HEK293T (cell line): Measurements from ENCODE around the gene CAMSAP1.

Source experiments
- CTCF ChIA-PET: fragments of 350-600 bp; formaldehyde crosslinking; extraction: SDS; loops from one replicate; lab custom pipeline; 2021; ENCODE audit warnings: antibody characterized with exemption, inconsistent platforms; lab: Yijun Ruan, JAX
- POLR2A ChIA-PET: fragments of 350-600 bp; formaldehyde crosslinking; extraction: SDS; loops from one replicate; lab custom pipeline; 2020; ENCODE audit warnings: antibody characterized with exemption, inconsistent platforms; lab: Yijun Ruan, JAX
- DNase-seq: peaks from one replicate; pipeline ENCODE4 v3.0.0; 2012; ENCODE audit warnings: mixed read lengths; ENCODE audit errors: extremely low spot score
- ARNT ChIP-seq: fragments of 450-650 bp; IDR thresholded peaks from 2 replicates; pipeline ENCODE4 v1.6.1; 2017; ENCODE audit warnings: mild to moderate bottlenecking
- BHLHE40 ChIP-seq: fragments of 450-650 bp; IDR thresholded peaks from 2 replicates; pipeline ENCODE4 v1.6.1; 2016; ENCODE audit warnings: mild to moderate bottlenecking, moderate library complexity, borderline replicate concordance
- CTBP1 ChIP-seq: fragments of 450-650 bp; IDR thresholded peaks from 2 replicates; pipeline ENCODE4 v1.6.1; 2016; ENCODE audit warnings: borderline replicate concordance
- ELF4 ChIP-seq: fragments of 450-650 bp; IDR thresholded peaks from 2 replicates; pipeline ENCODE4 v1.6.1; 2017; ENCODE audit warnings: antibody characterized with exemption
- FOXA1 ChIP-seq: fragments of 450-650 bp; IDR thresholded peaks from 2 replicates; pipeline ENCODE4 v1.6.1; 2016; ENCODE audit warnings: mild to moderate bottlenecking
- FOXK2 ChIP-seq: fragments of 450-650 bp; IDR thresholded peaks from 2 replicates; pipeline ENCODE4 v1.6.1; 2016; ENCODE audit warnings: mild to moderate bottlenecking
- FOXM1 ChIP-seq: fragments of 450-650 bp; IDR thresholded peaks from 2 replicates; pipeline ENCODE4 v1.6.1; 2017; ENCODE audit warnings: mild to moderate bottlenecking, borderline replicate concordance
- HDGF ChIP-seq: fragments of 450-650 bp; IDR thresholded peaks from 2 replicates; pipeline ENCODE4 v1.6.1; 2017; ENCODE audit warnings: antibody characterized with exemption, borderline replicate concordance
- L3MBTL2 ChIP-seq: fragments of 450-650 bp; conservative IDR thresholded peaks from 2 replicates; pipeline ENCODE4 v1.6.1; 2016; ENCODE audit warnings: mild to moderate bottlenecking
- LEF1 ChIP-seq: fragments of 450-650 bp; IDR thresholded peaks from 2 replicates; pipeline ENCODE4 v1.6.1; 2017; ENCODE audit warnings: mild to moderate bottlenecking, borderline replicate concordance
- NFRKB ChIP-seq: fragments of 450-650 bp; IDR thresholded peaks from 2 replicates; pipeline ENCODE4 v1.6.1; 2016; ENCODE audit warnings: mild to moderate bottlenecking, moderate library complexity
- SP1 ChIP-seq: fragments of 450-650 bp; IDR thresholded peaks from 2 replicates; pipeline ENCODE4 v1.6.1; 2017
- SUZ12 ChIP-seq: fragments of 450-650 bp; IDR thresholded peaks from 2 replicates; pipeline ENCODE4 v1.6.1; 2016; ENCODE audit warnings: mild to moderate bottlenecking
- TARDBP ChIP-seq: fragments of 450-650 bp; IDR thresholded peaks from 2 replicates; pipeline ENCODE4 v1.6.1; 2016
- ZNF384 ChIP-seq: fragments of 450-650 bp; IDR thresholded peaks from 2 replicates; pipeline ENCODE4 v1.6.1; 2016
- TF ChIP-seq, protein P1 (sequence below): fragments of 450-650 bp; IDR thresholded peaks from 2 replicates; pipeline ENCODE4 v1.6.1; 2016

CAMSAP1 gene

GRCh38 chr9:135825435-135826187, 81.7 kb downstream of the CAMSAP1 start:
- DNase-seq = no peak
- no peak for TF ChIP-seq SP1
- TF ChIP-seq ARNT = no peak
- TF ChIP-seq CTBP1 = no peak
- no peak for TF ChIP-seq L3MBTL2
- TF ChIP-seq BHLHE40 = no peak
- no peak for TF ChIP-seq LEF1
- TF ChIP-seq, protein P1, sequence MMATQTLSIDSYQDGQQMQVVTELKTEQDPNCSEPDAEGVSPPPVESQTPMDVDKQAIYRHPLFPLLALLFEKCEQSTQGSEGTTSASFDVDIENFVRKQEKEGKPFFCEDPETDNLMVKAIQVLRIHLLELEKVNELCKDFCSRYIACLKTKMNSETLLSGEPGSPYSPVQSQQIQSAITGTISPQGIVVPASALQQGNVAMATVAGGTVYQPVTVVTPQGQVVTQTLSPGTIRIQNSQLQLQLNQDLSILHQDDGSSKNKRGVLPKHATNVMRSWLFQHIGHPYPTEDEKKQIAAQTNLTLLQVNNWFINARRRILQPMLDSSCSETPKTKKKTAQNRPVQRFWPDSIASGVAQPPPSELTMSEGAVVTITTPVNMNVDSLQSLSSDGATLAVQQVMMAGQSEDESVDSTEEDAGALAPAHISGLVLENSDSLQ = no peak
- TF ChIP-seq ELF4 = no peak
- no peak for TF ChIP-seq ZNF384
- no peak for TF ChIP-seq HDGF
- no peak for TF ChIP-seq FOXA1
- TF ChIP-seq FOXM1 = no peak
- TF ChIP-seq SUZ12 = no peak
- no peak for TF ChIP-seq NFRKB
- TF ChIP-seq TARDBP = no peak
- TF ChIP-seq FOXK2 = no peak
- CTCF ChIA-PET = no interaction called here
- POLR2A ChIA-PET = no interaction called here

DNA sequence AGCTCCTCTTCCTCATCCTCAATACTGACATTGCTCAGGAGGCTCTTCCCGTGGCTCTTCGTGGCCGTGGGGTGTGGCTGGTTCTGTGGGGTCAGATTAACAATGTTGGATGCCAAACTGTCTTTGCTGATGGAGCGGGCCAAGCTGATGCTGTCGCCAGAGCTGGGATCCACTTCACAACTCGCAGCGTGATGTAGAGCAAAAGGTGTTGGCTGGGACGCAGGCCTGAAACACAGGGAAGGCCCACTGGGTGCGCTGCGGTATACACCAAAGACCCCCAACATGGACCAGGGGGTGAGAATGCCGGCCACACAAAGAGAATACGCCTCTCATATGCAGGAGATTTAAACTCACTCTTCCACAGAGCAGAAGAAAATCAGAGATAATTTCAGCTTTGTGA, 84.3 kb downstream of the CAMSAP1 start:
- ChIA-PET POLR2A (no interaction called here), CTCF (no interaction called here)
- TF ChIP-seq FOXM1 (no peak), LEF1 (no peak), ZNF384 (no peak), L3MBTL2 (no peak), NFRKB (no peak), BHLHE40 (no peak), FOXA1 (no peak), ARNT (no peak)
- TF ChIP-seq, protein P1 = no peak
- DNase-seq = no peak

GRCh38 chr9:135822374-135822755, 85.0 kb downstream of the CAMSAP1 start:
- ChIA-PET CTCF (no interaction called here), POLR2A (no interaction called here)
- TF ChIP-seq L3MBTL2 = no peak
- no peak for TF ChIP-seq NFRKB
- TF ChIP-seq SUZ12 = no peak
- no peak for TF ChIP-seq LEF1
- no peak for TF ChIP-seq ELF4
- no peak for TF ChIP-seq ARNT
- no peak for TF ChIP-seq FOXA1
- TF ChIP-seq HDGF = no peak
- TF ChIP-seq FOXK2 = no peak
- TF ChIP-seq, protein P1 = no peak
- no peak for DNase-seq

DNA sequence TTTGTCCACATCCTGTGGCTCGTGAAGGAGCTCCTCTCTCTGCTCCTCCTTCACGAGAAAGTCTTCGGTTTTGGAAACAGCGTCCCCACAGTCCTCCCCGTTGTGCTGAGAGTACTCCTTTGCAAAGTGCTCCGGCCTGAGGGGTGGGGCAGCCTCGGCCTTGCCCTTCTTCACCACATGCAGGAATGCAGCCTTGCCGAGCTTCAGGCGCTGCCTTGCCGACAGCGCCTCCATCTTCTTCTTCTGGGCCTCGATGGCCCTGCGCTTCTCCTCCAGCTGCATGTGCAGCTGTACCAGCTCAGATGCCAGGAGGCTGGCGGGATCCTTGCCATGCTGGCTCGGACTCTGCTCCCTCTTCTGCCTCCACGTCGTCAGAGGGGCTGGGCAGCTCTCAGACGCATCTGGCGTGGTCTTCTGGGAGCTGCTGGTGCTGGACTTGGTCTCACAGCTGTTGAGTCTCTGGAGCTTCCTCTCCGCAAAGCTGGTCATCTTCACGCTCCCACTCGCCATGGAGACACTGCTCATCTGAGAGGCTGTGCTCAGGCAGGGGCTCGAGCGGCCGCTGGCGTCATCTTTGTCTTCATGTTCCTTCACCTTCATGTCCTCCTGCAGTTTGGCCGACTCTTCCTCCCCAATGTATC, 85.5 kb downstream of the CAMSAP1 start:
- POLR2A ChIA-PET = no interaction called here
- CTCF ChIA-PET = no interaction called here
- TF ChIP-seq BHLHE40 (no peak), CTBP1 (no peak), ARNT (no peak), LEF1 (no peak), ELF4 (no peak), SP1 (no peak), HDGF (no peak), FOXK2 (no peak), L3MBTL2 (no peak), SUZ12 (no peak), NFRKB (no peak), FOXA1 (no peak), TARDBP (no peak)
- TF ChIP-seq, protein P1 = no peak
- DNase-seq = no peak

DNA sequence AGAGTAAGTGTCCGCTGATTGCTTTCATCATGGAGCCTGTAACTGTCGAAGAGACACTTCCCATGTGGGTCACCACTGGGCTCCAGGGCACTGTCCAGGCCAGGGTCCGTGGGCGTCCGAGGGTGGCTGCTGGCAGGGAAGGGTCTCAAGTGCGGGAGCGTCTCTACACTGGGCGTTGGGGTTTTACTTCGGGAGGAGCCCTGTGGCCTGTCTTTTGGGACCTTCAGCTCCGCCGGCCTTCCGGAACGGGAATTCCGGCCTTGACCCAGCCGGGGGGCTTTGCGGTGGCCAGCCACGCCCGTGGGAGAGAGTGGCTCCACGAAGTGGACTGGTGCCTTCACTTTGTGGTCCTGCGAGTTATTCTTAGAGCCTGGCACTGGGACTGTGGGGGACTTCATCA, 86.2 kb downstream of the CAMSAP1 start:
- TF ChIP-seq NFRKB = no peak
- no peak for TF ChIP-seq FOXA1
- no peak for TF ChIP-seq BHLHE40
- no peak for TF ChIP-seq FOXM1
- TF ChIP-seq SP1 = no peak
- no peak for TF ChIP-seq FOXK2
- TF ChIP-seq ZNF384 = no peak
- no peak for TF ChIP-seq ARNT
- no peak for TF ChIP-seq ELF4
- TF ChIP-seq CTBP1 = no peak
- TF ChIP-seq, protein P1 = no peak
- TF ChIP-seq HDGF = no peak
- no peak for TF ChIP-seq LEF1
- POLR2A ChIA-PET = no interaction called here
- DNase-seq = no peak
- CTCF ChIA-PET = no interaction called here
